ENCODE results near the gene FNBP1L.

FNBP1L gene

DNA sequence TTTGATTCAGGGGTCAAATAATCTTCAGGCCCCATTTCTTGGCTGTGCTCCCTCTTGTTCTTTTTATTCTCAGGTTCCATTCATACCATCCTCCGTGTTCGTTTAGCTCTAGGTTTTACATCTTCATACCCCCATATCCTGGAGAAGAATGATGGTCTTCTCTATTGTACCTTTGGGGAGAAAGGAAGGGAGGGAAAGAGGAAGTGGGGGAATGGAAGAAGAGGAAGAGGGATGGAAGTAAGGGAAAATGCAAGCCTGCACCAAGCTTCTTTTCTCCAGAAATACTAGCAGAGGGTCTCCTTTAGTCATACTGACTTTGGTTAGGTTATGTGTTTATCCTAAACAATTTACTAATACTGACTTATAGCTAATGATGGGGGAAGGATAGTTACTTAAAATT, 52.4 kb downstream of the FNBP1L start:
- Histone ChIP-seq H3K14ac (ENCODE audit: low read length) (no peak overlapping the region), H3K4ac (ENCODE audit: low read length) (no peak overlapping the region), H3K4me1 (ENCODE audit: control insufficient read depth in 2 of 2, insufficient read depth in 1 of 2, low read depth in 1 of 2, low read length in 2 of 2) (no peaks in the 10 kb centered on the region), H2BK120ac (ENCODE audit: low read depth, low read length) (no peak overlapping the region), H3K36me3 (replicated peaks in 1 of 2; ENCODE audit: control insufficient read depth in 2 of 2, insufficient read depth in 2 of 2, low read length in 2 of 2) (peaks cover 2 to 72% of the 10 kb centered on the region in 2 donors), H3K23ac (ENCODE audit: low read depth, low read length, poor library complexity) (no peak overlapping the region), H3K79me1 (ENCODE audit: low read depth, low read length) (peaks cover 3% of the 10 kb centered on the region), H2BK15ac (ENCODE audit: low read length) (no peak overlapping the region), H2BK5ac (ENCODE audit: low read length) (no peak overlapping the region), H2BK12ac (ENCODE audit: low read length) (no peak overlapping the region), H3K18ac (ENCODE audit: low read length) (no peak overlapping the region), H3K27me3 (ENCODE audit: control insufficient read depth in 3 of 3, insufficient read depth in 3 of 3, low read depth in 1 of 3, low read length in 3 of 3) (no peaks in the 10 kb centered on the region), H3K9ac (ENCODE audit: low read depth, low read length, poor library complexity) (no peak overlapping the region), H4K8ac (ENCODE audit: low read depth, low read length) (no peak overlapping the region), H3K9me3 (replicated peaks in 1 of 2; ENCODE audit: control insufficient read depth in 2 of 2, insufficient read depth in 1 of 2, low read depth in 1 of 2, low read length in 2 of 2) (peaks cover 0 to 8% of the 10 kb centered on the region in 2 donors), H3K4me3 (ENCODE audit: low read length in 2 of 2) (no peak overlapping the region), H4K91ac (ENCODE audit: low read depth, low read length, poor library complexity) (no peak overlapping the region), H3K27ac (replicated peaks; ENCODE audit: low read length) (no peak overlapping the region), H2AK5ac (ENCODE audit: low read depth, low read length) (no peak overlapping the region), H2AFZ (ENCODE audit: low read length) (no peak overlapping the region), H3K4me2 (ENCODE audit: insufficient read depth, low read length, poor library complexity, severe bottlenecking) (no peak overlapping the region)
- no CpG with 5 or more reads among the region's 2 CpGs for WGBS, 2 donors (ENCODE audit: extremely low coverage in 2 of 2, insufficient read length in 2 of 2, insufficient replicate concordance in 1 of 2)
- no peak for DNase-seq (ENCODE audit: low spot score)

DNA sequence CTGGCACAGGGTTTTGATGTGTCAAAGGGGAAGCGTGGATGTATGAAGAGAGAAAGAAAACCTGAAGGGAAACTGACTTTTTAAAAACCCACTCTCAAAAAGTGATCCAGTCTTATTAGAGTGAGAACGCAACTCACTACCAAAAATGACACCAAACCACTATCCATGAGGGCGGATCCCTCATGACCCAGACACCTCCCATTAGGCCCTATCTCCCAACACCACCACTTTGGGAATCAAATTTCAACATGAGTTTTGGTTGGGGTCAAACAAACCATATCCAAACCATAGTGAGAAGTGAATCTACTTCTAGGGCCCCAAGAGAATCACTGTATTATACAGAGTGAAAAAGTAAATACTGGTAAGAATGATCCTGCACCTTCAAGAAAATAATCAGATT, 53.5 kb downstream of the FNBP1L start:
- Histone ChIP-seq H3K9ac (ENCODE audit: low read depth, low read length, poor library complexity) (no peak overlapping the region), H2AK5ac (ENCODE audit: low read depth, low read length) (no peak overlapping the region), H3K4me2 (ENCODE audit: insufficient read depth, low read length, poor library complexity, severe bottlenecking) (no peak overlapping the region), H3K36me3 (replicated peaks in 1 of 2; ENCODE audit: control insufficient read depth in 2 of 2, insufficient read depth in 2 of 2, low read length in 2 of 2) (peaks cover 2 to 76% of the 10 kb centered on the region in 2 donors), H3K79me1 (ENCODE audit: low read depth, low read length) (peaks cover 3% of the 10 kb centered on the region), H3K18ac (ENCODE audit: low read length) (no peak overlapping the region), H2AFZ (ENCODE audit: low read length) (no peak overlapping the region), H2BK5ac (ENCODE audit: low read length) (no peak overlapping the region), H3K23ac (ENCODE audit: low read depth, low read length, poor library complexity) (no peak overlapping the region), H3K9me3 (replicated peaks in 1 of 2; ENCODE audit: control insufficient read depth in 2 of 2, insufficient read depth in 1 of 2, low read depth in 1 of 2, low read length in 2 of 2) (peaks cover 0 to 7% of the 10 kb centered on the region in 2 donors), H3K27ac (replicated peaks; ENCODE audit: low read length) (no peak overlapping the region), H3K27me3 (ENCODE audit: control insufficient read depth in 3 of 3, insufficient read depth in 3 of 3, low read depth in 1 of 3, low read length in 3 of 3) (no peaks in the 10 kb centered on the region), H2BK12ac (ENCODE audit: low read length) (no peak overlapping the region), H3K14ac (ENCODE audit: low read length) (no peak overlapping the region), H4K8ac (ENCODE audit: low read depth, low read length) (no peak overlapping the region), H2BK15ac (ENCODE audit: low read length) (no peak overlapping the region), H3K4me3 (ENCODE audit: low read length in 2 of 2) (no peak overlapping the region), H3K4ac (ENCODE audit: low read length) (no peak overlapping the region), H3K4me1 (ENCODE audit: control insufficient read depth in 2 of 2, insufficient read depth in 1 of 2, low read depth in 1 of 2, low read length in 2 of 2) (no peaks in the 10 kb centered on the region), H2BK120ac (ENCODE audit: low read depth, low read length) (no peak overlapping the region), H4K91ac (ENCODE audit: low read depth, low read length, poor library complexity) (no peak overlapping the region)
- WGBS, 2 donors (ENCODE audit: extremely low coverage in 2 of 2, insufficient read length in 2 of 2, insufficient replicate concordance in 1 of 2) = no CpG with 5 or more reads among the region's 3 CpGs
- no peak for DNase-seq (ENCODE audit: low spot score)

DNA sequence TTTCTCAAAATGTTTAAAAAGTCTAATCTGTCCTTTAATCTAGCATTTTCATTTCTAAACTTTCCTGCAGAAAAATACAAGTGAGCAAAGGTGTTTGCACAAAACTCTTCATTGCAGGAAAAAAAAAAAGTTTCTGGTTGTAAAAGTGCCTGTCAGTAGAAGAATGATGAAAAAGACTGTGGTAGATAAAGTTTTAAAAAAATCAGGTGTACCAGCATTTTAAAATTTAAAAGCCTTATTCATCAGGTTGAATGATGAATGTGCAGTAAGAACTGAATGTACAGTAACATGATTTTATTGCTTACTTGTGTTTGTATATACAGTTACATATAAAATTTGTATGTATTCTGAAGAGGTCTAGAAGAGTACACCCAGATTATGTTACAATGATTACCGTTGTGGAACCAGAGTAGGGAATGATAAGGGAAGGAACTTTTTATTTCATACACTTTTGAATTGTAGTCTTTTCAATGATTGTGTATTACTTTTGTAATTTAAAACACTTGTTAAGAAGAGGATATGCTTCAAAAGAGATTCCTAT, 54.0 kb downstream of the FNBP1L start:
- no peaks in the 10 kb centered on the region for H3K4me1 ChIP-seq (ENCODE audit: control insufficient read depth in 2 of 2, insufficient read depth in 1 of 2, low read depth in 1 of 2, low read length in 2 of 2)
- no peak overlapping the region for H4K8ac ChIP-seq (ENCODE audit: low read depth, low read length)
- H2AK5ac ChIP-seq (ENCODE audit: low read depth, low read length) = no peak overlapping the region
- H3K27ac ChIP-seq (replicated peaks; ENCODE audit: low read length) = no peak overlapping the region
- H2BK120ac ChIP-seq (ENCODE audit: low read depth, low read length) = no peak overlapping the region
- no peak overlapping the region for H3K23ac ChIP-seq (ENCODE audit: low read depth, low read length, poor library complexity)
- no peak overlapping the region for H3K4me3 ChIP-seq (ENCODE audit: low read length in 2 of 2)
- WGBS, 2 donors (ENCODE audit: extremely low coverage in 2 of 2, insufficient read length in 2 of 2, insufficient replicate concordance in 1 of 2) = no CpG with 5 or more reads among the region's 1 CpG
- no peak overlapping the region for H3K4me2 ChIP-seq (ENCODE audit: insufficient read depth, low read length, poor library complexity, severe bottlenecking)
- H2BK15ac ChIP-seq (ENCODE audit: low read length) = no peak overlapping the region
- H2BK12ac ChIP-seq (ENCODE audit: low read length) = no peak overlapping the region
- H3K4ac ChIP-seq (ENCODE audit: low read length) = no peak overlapping the region
- H3K18ac ChIP-seq (ENCODE audit: low read length) = no peak overlapping the region
- peaks cover 3% of the 10 kb centered on the region for H3K79me1 ChIP-seq (ENCODE audit: low read depth, low read length)
- H4K91ac ChIP-seq (ENCODE audit: low read depth, low read length, poor library complexity) = no peak overlapping the region
- peaks cover 0 to 4% of the 10 kb centered on the region in 2 donors for H3K9me3 ChIP-seq (replicated peaks in 1 of 2; ENCODE audit: control insufficient read depth in 2 of 2, insufficient read depth in 1 of 2, low read depth in 1 of 2, low read length in 2 of 2)
- H3K27me3 ChIP-seq (ENCODE audit: control insufficient read depth in 3 of 3, insufficient read depth in 3 of 3, low read depth in 1 of 3, low read length in 3 of 3) = no peaks in the 10 kb centered on the region
- no peak overlapping the region for H2BK5ac ChIP-seq (ENCODE audit: low read length)
- H3K36me3 ChIP-seq (replicated peaks in 1 of 2; ENCODE audit: control insufficient read depth in 2 of 2, insufficient read depth in 2 of 2, low read length in 2 of 2) = peaks cover 2 to 81% of the 10 kb centered on the region in 2 donors
- H3K9ac ChIP-seq (ENCODE audit: low read depth, low read length, poor library complexity) = no peak overlapping the region
- no peak for DNase-seq (ENCODE audit: low spot score)
- H2AFZ ChIP-seq (ENCODE audit: low read length) = no peak overlapping the region
- no peak overlapping the region for H3K14ac ChIP-seq (ENCODE audit: low read length)

DNA sequence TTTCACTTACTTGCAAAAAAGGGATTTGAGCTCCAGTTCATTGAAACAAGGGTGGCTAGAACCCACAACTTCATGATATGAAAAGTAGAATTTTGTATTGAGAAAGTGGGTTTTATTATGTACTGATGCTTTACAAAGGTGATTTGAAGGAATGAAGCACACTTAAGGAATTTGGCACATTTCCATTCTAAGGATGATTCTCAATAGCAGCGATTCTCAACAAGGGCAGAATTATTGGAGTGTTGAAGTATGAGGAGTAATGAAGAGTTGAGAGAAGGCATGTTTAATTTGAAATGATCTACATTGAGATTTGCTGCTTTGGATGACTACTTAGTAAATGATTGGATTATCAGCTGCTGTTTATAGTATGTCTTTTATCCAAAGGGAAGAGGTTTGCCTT, 54.7 kb downstream of the FNBP1L start:
- no peak overlapping the region for H3K18ac ChIP-seq (ENCODE audit: low read length)
- no peak overlapping the region for H3K4me3 ChIP-seq (ENCODE audit: low read length in 2 of 2)
- H3K9ac ChIP-seq (ENCODE audit: low read depth, low read length, poor library complexity) = no peak overlapping the region
- H2BK12ac ChIP-seq (ENCODE audit: low read length) = no peak overlapping the region
- no peaks in the 10 kb centered on the region for H3K27me3 ChIP-seq (ENCODE audit: control insufficient read depth in 3 of 3, insufficient read depth in 3 of 3, low read depth in 1 of 3, low read length in 3 of 3)
- H3K23ac ChIP-seq (ENCODE audit: low read depth, low read length, poor library complexity) = no peak overlapping the region
- peaks cover 3% of the 10 kb centered on the region for H3K79me1 ChIP-seq (ENCODE audit: low read depth, low read length)
- no peak overlapping the region for H2AK5ac ChIP-seq (ENCODE audit: low read depth, low read length)
- WGBS, 2 donors (ENCODE audit: extremely low coverage in 2 of 2, insufficient read length in 2 of 2, insufficient replicate concordance in 1 of 2) = no CpG with 5 or more reads among the region's 1 CpG
- H3K4me2 ChIP-seq (ENCODE audit: insufficient read depth, low read length, poor library complexity, severe bottlenecking) = no peak overlapping the region
- H2BK15ac ChIP-seq (ENCODE audit: low read length) = no peak overlapping the region
- H2BK5ac ChIP-seq (ENCODE audit: low read length) = no peak overlapping the region
- no peak overlapping the region for H4K8ac ChIP-seq (ENCODE audit: low read depth, low read length)
- peaks cover 0 to 4% of the 10 kb centered on the region in 2 donors for H3K9me3 ChIP-seq (replicated peaks in 1 of 2; ENCODE audit: control insufficient read depth in 2 of 2, insufficient read depth in 1 of 2, low read depth in 1 of 2, low read length in 2 of 2)
- H3K14ac ChIP-seq (ENCODE audit: low read length) = no peak overlapping the region
- H3K4ac ChIP-seq (ENCODE audit: low read length) = no peak overlapping the region
- H3K4me1 ChIP-seq (ENCODE audit: control insufficient read depth in 2 of 2, insufficient read depth in 1 of 2, low read depth in 1 of 2, low read length in 2 of 2) = no peaks in the 10 kb centered on the region
- no peak overlapping the region for H2AFZ ChIP-seq (ENCODE audit: low read length)
- DNase-seq (ENCODE audit: low spot score) = no peak
- no peak overlapping the region for H4K91ac ChIP-seq (ENCODE audit: low read depth, low read length, poor library complexity)
- H2BK120ac ChIP-seq (ENCODE audit: low read depth, low read length) = no peak overlapping the region
- no peak overlapping the region for H3K27ac ChIP-seq (replicated peaks; ENCODE audit: low read length)
- H3K36me3 ChIP-seq (replicated peaks in 1 of 2; ENCODE audit: control insufficient read depth in 2 of 2, insufficient read depth in 2 of 2, low read length in 2 of 2) = peaks cover 2 to 87% of the 10 kb centered on the region in 2 donors
